ENCODE results near the gene PARD3B.

Gene PARD3B

DNA sequence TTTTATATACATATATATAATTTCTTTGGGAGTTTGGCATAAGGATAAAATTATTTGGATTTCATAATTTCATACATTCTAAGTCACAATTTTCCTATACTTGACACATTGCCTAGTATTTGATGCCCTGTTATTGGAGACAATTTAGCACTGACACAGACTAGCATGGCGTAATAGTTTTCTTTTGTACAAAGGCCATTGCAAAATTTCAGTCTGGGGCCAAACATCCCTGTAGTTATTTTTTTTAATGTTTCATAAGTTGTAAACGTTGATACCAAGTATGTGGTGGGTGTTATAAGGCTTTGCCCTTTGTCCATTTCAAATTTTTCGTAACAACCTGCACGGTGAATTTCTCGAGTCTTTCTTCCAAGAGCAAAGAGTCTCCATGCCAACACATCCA lies 1041.4 kb downstream of the PARD3B start:
- DNase-seq: no peak

DNA sequence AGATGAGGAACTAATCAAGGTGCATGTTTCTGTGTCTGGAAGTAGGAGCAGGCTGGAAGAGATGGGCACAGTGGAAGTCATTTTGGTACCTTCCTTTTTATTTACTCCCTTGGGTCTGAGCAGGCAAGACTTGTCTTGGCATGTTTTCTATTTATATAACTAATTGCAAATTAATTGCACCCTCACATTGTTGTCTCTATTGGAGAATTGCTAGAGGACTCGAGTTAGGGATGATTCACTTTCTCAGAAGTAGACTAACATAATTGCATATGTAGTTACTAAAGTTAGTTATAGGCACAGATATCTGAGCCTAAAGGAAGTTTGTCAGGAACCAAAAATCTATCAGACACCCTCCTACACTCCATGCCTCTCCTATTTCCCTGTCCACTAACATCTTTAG lies 1044.2 kb downstream of the PARD3B start:
- DNase-seq: no peak

DNA sequence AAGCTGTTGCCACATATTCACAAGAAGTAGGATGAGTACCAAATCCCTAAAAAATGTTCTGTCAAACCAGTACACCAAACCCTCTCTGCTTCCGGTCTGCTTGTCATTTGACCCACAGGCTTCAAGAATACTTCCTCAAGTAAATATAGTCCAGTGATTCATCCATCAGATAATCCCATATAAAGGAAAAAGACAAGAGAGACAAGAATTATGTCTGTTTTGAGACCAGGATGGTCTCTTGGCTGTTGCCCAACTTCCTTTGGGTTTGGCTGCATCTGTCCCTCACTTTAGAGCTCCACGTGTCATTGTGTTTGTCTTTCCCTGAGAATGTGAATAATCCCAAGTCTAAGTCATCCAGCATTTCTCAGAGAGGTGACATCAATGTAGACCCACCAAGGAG lies 1045.5 kb downstream of the PARD3B start:
- DNase-seq: no peak

DNA sequence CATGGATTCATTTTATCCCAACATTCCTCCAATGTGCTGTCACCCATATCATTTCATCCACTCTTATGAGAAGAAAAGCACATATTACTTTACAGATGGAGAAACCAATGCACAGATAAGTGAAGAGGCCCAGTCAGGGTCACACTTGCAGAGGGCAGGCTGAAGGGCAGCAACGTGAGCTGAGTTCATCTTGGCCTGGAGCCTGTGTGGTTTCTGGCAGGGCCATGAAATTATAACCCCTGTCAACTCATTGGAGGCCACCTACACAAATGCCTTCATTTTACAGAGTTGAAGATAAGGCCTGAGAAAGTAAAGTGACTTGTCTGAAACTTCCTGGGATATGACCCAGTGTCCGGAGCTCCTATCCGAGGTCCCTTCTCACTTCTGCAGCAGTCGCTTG lies 1048.6 kb downstream of the PARD3B start:
- DNase-seq: no peak

DNA sequence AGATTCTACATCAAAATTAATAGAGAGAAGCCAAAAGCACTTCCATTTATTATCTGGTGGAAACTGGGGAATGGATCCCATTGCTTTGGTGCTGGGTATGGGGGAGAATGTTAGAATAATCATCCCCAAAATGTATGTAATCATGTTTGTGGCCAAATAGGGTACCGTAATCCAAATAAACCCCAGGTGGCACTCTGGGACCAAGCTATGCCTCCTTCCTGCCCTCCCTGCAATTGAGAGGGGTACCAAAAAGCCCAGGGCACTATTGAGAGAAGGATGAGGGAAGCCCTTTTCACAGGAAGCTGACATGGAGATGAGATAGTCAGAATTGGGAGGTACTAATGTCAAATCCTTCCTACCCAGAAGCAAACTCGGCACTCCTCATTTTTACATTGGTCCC lies 1051.3 kb downstream of the PARD3B start:
- DNase-seq: no peak

DNA sequence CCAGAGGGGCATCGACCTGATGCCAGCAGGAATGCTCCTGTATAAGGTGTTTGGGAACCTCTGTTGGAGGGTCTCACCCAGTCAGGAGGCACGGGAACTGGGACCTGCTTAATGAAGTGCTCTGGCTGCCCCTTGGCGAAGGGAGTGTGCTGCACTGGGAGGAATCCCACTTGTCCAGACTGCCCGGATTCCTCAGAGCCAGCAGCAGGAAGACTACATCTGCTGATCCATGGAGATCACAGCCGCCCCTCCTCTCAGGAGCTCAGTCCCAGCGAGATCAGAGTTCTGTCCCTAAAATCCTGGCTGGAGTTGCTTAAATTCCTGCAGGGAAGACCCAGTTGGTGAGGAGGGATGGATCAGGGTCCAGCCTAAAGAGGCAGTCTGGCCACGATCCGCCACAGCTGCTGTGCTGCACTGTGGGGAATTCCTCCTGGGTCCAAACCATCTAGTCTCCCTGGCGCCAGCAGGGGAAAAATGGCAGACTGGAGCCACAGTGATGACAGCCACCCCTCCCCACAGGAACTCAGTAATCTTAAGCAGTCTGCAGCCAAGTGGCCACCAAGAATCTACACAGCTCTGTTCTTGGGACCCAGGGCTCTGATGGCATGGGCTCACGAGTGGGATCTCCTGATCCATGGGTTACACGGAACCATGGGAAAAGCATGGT lies 1060.5 kb downstream of the PARD3B start:
- no peak for DNase-seq

DNA sequence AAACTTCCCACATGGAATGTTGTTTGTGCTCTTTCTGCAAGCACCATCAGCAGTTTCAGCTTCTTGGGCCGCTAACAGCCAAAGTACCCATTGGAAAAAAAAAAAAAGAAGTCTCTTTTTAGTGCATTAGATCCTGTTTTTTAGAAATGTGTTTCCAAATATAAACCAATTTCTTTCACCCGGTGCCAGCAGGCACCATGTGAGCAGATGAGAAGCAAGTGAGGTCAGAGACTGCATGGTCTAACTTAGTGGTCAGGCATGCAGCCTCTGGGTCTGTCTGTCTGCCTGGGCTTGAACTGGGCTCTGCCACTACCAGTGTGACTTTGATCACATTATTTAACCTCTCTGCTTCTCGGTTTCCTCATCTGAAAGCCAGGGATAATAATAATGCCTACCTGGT lies 1061.9 kb downstream of the PARD3B start:
- no peak for DNase-seq

DNA sequence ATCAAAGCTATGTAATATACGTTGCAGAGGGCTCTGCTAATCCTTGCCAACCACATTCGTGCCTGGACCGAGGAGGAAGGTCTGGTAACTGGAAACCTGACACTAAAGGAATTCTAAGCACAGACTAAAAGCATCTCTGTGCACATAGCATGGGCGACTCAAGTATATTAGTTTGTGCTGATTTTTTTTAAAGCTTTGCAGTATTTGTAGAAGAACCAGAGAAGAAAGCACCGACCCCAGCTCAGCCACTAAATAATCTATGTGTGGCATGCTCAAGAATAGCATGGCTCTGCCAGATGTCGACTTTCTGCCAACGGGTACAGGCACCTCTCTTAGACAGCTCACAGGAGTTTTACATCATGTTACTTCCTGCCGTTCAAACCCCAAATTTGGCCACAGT lies 1063.8 kb downstream of the PARD3B start:
- DNase-seq: no peak

DNA sequence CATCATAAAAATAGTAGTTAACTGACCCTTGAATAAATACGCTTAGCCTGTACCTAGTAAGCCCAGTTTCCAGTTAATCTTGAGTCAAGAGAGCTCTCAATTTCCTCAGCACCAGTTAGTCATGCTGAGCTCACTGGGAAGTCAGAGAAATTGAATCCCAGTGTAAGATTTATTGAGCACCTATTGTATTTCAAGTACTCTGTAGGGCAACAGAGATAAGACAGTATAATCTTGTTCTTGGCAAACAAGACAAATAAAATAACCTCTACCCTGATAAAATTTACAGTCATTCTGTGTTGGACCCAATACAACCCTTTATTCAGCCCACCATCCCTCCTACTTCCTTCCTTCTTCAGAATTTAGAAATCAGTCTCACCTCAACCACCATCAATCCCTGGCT lies 1065.2 kb downstream of the PARD3B start:
- no peak for DNase-seq

DNA sequence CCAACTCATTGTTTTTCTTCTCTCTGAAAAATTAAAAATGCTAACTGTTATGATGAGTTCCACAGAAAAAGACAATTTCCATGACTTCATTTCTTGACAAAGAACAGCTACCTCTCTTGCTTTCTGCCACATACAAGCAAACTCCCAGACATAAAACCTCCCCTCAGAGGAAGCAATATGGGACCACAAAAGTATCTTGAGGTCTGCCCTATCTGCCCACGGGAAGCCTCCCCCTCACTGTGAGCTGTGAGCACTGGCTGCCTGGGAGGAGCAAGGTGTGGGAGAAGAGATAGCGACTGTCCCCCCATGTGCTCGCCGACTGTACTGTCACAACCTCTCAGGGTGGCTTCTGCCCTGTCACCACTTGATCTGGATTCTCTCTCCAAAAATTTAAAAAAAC lies 1067.4 kb downstream of the PARD3B start:
- DNase-seq: no peak

DNA sequence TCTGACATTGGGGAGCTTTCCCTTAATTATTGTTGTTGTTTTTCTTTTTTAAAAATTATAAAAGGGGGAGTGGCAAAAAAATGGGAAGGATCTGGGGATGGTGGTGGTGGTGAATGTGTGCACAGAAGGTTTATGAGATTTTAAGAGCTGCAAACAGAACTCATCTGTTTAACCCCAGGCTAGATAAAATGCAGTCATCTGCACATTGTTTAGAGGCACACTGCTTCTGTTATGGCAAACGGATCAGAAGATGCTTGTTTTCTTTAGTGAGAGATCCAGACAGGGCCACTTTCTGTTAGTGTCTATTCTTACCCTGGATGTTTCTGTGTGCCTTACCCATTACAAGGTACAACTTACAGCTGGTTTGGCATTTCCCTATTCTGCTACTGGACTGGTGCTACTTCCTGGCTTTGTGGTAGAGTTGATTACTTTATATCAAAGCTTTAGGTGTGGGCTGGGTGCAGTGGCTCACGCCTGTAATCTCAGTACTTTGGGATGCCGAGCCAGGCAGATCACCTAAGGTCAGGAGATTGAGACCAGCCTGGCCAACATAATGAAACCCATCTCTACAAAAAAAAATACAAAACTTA lies 1068.8 kb downstream of the PARD3B start:
- DNase-seq: no peak

DNA sequence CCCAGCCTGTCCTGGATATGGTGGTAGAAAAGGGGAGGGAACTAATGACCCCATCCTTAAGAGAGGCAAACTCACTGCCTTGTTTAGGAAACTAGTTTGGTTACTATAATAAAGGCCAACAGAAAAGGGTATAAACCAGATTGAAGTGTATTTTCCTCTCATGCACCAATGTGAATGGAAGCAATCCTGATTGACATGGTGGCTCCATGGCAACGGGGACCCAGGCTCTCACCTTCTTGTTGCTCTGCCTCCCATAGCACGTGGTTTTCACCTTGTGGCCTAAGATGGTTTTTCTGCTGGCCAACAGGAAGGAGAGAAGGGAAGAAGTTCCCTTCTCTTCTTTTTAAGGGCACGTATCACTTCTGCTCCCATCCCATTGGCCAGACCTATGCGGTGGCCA lies 1069.7 kb downstream of the PARD3B start:
- no peak for DNase-seq

DNA sequence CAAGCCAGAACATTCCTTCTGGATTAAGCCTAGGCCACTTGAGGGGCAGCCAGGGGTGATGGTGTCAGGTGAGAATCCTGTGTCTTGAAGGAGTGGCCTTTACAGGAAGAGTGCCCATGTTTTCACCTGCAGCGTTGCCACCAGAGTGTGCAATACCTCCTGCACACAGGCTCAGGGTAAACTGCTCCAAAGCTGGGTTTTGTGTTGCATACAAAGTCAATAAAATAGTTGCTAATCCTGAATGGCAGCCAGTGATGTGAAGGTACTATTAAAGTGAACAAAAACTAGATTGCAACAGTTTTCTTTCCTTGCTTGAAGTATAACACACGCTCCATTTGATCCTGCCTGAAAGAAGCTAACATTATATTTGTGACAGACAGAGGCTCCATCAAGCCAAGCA lies 1072.6 kb downstream of the PARD3B start:
- DNase-seq: no peak

DNA sequence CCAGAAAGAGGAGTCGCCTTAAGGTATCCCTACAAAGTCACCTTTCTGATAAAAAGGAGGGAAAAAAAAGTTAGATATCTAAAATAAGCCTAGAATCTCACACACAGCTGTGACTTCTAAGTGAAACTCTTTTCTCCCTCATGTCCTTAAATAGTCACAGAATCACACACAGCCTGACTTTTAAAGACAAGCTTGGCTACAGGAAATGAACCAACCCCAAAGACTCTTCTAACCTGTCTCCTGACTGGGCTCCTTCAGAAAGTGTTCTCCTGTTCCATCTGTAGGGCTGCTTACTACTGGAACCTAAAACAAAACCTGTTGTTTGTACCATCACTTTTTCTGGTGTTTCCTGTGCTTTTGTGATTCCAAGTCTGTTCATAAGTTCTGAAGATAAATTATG lies 1074.3 kb downstream of the PARD3B start:
- no peak for DNase-seq

DNA sequence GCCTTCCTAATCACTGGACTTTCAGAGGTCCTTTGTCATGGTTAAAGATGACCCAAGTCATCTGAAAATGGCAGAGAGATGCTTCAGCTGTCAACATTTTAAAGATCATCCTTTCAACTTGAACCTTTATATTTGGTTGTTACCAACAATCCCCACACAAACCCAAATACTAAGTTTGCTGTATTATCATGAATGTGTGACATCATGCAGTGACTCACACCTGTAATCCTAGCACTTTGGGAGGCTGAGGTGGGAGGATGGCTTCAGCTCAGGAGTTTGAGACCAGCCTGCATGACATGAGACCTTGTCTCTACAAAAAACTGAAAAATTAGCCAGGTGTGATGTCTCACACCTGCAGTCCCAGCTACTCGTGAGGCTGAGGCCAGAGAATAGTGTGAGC lies 1081.8 kb downstream of the PARD3B start:
- no peak for DNase-seq

DNA sequence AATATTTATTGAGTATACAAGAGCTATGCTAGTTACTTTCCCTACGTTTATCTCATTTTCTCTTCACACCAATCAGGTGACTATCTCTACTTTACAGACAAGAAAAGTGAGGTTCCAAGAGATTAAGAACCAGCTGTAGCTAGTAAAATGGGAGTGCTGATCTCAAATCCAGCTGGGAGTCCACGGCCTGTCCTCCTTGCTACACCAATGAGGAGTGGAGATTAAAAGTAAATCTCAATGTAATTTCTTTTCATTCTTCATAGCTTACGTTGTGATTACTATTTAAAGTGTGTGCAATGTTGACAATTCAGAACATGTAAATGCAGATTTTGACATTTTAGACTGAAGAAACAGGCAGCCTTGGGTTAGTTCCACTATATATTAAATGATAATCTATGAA lies 1083.1 kb downstream of the PARD3B start:
- DNase-seq: no peak

DNA sequence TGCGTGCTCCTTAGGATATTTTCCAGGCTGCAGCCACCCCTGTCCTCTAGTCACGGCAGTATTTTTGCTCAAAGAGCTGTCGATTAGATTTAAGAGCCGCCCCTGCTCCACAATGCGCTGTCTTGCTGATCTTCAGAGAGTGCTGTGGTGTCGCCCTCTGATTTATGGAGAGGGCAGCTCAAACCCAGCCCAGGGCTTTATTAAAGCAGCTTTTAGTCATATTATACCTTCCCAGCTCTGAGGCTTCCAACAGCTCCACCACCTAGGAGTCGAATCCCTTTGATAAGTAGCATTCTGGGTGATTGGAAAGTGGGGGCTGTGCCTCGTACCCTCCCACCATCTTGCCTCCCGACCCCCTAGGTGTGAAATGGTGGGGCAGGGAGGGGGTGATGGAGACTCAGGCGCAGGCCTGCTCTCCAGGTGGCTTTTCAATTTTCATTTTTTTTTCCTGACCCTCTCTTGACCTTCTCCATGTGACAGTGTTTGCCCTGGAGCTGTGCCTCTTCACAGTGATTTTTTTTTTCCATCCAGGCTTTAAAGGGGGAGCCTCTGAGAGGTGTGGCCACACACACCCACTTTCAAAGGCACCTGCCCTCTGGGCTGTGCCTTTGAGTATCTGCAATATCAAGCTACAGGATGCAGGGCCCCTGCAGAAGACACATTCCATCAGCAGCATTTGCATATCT lies 1084.0 kb downstream of the PARD3B start:
- DNase-seq: no peak

DNA sequence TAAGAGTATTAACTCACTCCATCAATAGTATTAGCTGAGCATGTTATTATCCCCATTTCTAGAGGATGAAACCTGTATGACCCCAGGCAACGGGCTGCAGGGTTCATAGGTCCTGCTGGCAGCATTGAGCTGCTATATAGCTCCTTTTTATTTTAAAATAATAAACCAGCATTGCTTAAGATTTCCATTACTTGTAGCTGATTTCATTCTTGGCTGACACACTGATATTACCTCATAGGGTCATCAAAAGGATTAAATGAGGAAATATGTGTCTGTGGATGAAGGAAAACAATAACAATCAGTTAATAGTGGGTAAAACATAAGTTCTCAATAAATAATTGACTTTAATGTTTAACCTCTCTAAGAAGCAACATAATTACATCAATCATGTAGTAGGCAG lies 1088.7 kb downstream of the PARD3B start:
- DNase-seq: no peak

DNA sequence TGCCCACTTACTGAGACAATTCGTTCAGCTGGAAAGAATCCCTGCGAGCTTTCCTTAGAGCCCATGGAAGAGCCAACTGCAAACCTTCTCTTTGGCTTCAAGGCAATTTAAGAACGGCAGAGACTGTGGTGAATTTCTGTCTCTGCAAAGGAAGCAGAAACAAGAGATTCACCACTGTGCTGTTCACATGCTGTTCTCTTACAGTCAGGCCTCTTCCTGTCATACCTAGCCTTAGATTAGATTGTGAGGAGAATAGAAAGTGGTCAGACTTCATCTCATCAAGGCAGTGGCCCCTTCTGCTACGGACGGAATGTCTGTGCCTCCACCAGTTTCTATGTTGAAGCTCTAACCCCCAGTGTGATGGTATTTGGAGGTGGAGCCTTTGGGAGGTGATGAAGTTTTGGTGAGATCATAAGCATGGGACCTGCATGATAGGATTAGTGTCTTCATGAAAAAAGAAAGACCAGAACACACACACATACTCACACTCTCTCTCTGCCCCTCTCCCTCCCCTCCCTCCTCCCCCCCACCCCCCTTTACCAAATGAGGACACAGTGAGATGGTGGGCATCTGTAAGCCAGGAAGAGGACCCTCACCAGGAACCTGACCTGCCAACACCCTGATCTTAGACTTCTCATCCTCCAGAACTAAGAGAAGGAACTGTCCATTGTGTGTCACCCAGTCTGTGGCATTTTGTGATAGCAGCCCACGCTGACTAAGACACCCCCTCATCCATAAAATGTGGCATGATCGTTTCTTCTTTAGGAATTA lies 1091.5 kb downstream of the PARD3B start:
- DNase-seq: no peak

DNA sequence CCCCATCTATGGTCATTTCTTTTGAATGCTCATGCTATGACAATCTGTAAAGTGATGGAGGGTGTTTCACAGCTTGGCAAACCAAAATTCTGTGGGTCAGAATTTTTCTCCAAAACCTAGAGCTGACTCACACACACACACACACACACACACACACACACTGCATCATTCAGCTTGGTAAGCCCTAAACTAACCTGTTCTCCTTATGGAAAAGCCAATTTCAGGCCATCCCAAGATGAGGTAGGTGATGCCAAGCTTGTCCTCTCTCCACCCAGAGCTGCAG lies 1092.0 kb downstream of the PARD3B start:
- DNase-seq: no peak

DNA sequence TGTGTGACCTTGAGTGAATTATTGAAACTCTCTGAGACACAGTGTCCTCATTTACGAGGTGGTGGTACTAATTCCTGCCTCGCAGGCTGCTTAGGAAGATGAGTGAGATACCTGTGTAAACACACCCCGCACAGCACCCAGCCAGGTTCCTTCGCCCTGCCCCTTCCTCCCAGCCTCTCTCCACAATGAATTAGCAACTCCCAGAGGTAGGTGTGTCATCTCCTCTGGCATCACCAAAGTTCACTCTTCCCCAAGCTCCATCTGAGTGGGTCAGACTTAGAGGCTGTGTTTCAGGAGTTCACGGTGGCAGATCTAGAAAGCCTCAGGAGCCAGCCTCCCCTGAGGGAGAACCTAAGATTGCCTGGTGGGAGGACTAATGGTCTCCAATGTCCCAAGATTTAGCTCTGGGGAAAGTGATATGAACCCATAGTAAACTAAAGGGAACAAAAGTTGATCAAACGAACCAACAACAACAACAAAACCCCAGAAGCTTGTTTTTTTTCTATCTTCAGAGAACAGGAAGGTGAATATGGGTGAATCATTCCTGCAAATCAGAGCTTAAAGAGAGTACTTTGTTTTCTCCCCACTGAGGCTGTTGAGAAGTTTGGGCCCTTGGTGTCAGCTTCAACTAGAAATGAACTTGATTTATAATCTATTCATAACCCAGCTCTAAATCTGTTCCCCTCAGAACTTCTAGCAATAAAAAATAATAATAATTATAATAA lies 1092.7 kb downstream of the PARD3B start:
- DNase-seq: no peak

DNA sequence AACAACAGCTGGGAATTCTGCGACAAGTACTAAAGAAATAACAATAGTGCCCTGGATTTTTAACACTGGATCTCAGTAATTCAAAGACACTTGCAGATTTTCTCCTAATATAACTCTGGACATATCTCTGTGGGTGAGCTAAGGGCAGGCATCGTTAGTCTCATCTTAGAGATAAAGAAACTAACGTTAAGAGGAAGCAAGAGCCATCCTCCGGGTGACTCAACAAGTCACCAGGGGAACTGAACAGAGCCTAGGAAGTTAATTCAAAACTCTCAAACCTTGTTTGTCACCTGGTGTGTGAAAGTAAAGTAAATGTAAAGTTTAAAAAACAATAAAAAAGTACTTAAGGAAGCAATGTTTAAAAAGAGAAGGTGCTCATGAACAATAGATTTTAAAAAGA lies 1095.4 kb downstream of the PARD3B start:
- no peak for DNase-seq

DNA sequence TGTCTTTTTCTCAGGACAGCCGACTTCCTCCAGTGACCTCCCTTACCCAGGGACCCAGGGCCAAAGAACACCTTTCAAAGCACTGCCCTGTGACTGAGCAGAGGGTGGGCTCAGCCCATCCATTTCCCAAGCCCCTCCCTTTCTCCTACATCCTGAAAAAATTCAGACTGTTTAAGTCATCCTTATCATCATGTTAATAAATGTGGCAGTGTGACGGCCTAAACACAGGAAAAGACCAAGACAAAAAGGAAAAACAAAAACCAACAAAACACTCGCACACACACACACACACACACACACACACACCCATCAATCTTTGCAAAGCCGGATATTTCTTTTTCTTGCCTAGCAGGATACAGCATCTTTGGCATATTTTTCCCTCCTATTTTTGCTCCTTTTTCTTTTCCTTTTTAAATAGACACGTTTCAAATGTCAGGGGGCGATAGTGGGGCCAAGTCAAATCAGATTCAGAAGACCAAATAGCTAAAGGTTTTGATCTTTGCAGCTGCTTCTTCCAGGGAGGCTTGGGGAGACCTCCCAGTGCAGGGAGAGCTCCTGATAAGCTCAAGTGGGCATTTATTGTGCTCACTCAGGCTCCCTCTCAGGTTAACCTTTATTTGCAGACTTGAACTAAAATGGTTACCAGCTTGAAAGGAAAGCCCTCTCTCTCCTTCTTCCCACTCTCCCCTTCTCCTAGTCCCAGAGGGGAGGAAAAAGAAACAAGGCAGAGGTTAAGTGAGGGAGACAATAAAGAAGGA lies 1097.5 kb downstream of the PARD3B start:
- no peak for DNase-seq

Measured in activated effector memory CD4-positive, alpha-beta T cell treated with Interleukin-2 at 50 U/mL for 16 hours (primary cell).